Measurements from ENCODE around the gene RAB3C.

RAB3C gene

DNA sequence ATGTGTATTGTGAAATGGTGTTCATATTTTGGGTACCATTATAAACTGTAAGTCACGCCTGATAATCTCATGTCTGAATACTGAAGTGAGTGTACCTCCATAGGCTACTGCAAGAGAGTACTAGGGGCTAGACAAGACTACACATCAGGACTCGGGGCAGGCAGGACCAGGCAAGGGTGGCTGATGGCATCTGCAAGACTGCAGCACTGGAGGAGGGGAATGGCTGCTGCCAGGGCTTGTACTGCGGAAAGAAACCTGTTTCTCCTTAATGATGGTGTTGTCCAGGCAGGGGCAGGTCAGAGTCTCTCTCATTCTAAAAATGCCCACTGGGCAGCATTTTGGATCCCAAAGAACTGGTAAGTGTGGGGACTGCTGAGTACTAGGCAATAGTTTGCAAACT is 172.5 kb downstream of the RAB3C start:
- DNase-seq (ENCODE audit: low read depth) = no peak
- H3K4me3 ChIP-seq (ENCODE audit: low read depth, low read length) = no peak overlapping the region

GRCh38 chr5:58759745-58760144 is 176.9 kb downstream of the RAB3C start:
- no peak for DNase-seq (ENCODE audit: low read depth)
- H3K4me3 ChIP-seq (ENCODE audit: low read depth, low read length) = no peak overlapping the region

DNA sequence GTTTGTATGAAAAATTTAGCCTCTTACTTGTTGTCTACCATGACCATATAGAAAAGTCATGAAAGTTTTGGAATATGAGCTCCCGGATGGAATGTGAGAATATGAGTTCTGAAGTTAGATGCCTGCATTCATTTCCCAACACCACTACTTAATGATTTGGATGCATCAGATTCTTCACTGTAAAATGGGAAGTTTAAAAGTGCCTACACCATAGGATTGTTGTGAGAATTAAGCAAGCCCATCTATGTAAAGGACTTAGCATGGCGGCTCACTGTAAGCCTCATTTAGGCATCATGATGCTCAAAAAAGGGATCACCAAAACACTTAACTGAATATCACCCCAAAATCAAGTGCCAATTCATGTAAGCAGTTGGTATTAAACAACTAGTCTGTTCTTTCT is 177.3 kb downstream of the RAB3C start:
- no peak for DNase-seq (ENCODE audit: low read depth)
- H3K4me3 ChIP-seq (ENCODE audit: low read depth, low read length) = no peak overlapping the region

- no peak for DNase-seq (ENCODE audit: low read depth)
- H3K4me3 ChIP-seq (ENCODE audit: low read depth, low read length) = no peak overlapping the region
These were observed 178.5 kb downstream of the RAB3C start for GRCh38 chr5:58761407-58761806.

GRCh38 chr5:58763390-58763789 is 180.5 kb downstream of the RAB3C start:
- no peak for DNase-seq (ENCODE audit: low read depth)
- H3K4me3 ChIP-seq (ENCODE audit: low read depth, low read length) = no peak overlapping the region

- H3K4me3 ChIP-seq (ENCODE audit: low read depth, low read length) = no peak overlapping the region
- DNase-seq (ENCODE audit: low read depth) = no peak
These were observed 181.3 kb downstream of the RAB3C start for GRCh38 chr5:58764199-58764598.

DNA sequence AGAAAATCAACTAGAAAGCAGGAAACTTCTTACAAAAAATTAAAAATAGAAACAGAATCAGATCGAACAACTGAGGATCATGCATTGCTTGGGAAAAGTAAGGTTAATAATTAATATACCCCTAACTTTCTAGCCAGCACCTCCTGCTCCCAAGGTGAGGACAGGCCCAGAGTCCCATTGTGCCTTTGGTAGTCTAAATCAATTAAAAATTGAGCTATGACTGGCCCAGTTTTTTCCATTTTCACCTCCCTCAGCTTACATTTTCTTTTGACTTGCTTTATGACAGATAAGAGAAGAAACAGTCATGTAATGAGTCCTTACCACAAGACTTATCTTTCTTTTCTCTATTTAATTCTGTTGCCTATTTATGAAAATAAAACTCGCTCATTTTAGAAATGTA is 182.2 kb downstream of the RAB3C start:
- DNase-seq (ENCODE audit: low read depth) = no peak

DNA sequence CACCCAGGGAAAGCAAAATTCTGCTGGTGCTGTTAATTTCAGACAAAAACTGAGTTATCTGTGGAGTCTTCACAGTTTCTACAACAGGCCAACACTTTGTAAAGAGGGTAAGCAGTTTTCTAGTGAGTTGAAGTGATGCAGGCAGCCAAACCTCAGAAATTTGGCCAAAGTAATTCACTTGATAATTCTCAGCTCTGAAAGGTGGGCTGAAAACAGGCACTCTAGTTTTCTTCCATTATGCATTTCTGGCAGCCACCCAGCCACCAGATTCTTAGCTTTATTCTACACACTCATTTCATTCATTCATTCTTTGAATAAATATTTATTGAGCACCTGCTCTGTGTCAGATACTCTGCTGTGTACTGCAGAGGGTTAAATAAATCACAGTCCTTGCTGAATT is 184.2 kb downstream of the RAB3C start:
- DNase-seq (ENCODE audit: low read depth) = no peak
- H3K4me3 ChIP-seq (ENCODE audit: low read depth, low read length) = no peak overlapping the region

More for the DNA sequence above, 182.2 kb downstream of the RAB3C start:
- H3K4me3 ChIP-seq (ENCODE audit: low read depth, low read length) = no peak overlapping the region

DNA sequence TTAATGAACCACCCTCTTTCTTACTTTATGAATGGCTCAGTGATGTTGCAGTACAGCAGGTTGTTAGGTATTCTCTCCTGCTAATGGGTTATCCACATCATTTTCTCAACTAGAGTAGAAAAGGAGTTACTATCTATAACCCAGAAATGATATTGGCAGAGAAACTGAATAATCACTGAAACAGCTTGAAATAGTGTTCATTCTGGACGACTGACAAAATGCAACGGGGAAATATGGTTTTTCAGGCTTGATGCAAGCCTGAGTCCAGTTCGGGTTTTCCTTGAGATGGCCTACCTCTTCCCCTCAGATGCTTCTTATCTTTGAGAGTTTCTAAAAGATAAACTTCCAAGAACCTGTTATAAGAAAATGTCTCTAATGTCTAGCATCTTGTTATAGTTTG is 187.3 kb downstream of the RAB3C start:
- DNase-seq (ENCODE audit: low read depth) = no peak
- no peak overlapping the region for H3K4me3 ChIP-seq (ENCODE audit: low read depth, low read length)

- H3K4me3 ChIP-seq (ENCODE audit: low read depth, low read length) = no peak overlapping the region
- DNase-seq (ENCODE audit: low read depth) = no peak
These were observed 188.9 kb downstream of the RAB3C start for GRCh38 chr5:58771796-58772195.

- no peak for DNase-seq (ENCODE audit: low read depth)
- no peak overlapping the region for H3K4me3 ChIP-seq (ENCODE audit: low read depth, low read length)
These were observed 191.0 kb downstream of the RAB3C start for GRCh38 chr5:58773744-58774441.

GRCh38 chr5:58774937-58775336 is 192.1 kb downstream of the RAB3C start:
- no peak overlapping the region for H3K4me3 ChIP-seq (ENCODE audit: low read depth, low read length)
- no peak for DNase-seq (ENCODE audit: low read depth)

DNA sequence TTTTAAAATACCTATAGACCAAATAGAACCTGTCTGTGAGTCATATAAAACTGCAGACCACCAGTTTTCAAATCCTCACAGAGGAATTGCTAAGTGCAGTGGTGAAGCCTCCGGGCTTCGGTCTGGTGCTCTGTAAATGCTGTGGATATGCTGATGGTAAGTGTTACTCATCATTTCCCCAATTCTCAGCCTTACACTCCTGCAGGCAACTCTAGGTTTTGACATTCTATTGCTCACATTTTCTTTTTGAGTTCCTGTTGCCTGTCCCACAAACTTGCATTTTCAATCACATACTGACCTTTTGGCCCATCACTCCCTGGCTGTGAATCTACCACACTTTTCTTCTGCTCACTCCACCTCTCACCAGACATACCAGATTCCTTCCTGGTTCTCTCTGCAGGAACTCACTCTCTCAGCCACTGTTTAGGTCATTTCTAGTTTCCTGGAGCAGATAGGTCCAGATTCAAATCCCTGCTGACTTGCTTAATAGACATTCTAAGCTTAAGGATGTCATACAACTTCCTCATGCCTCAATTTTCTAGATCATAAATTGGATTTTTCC is 192.9 kb downstream of the RAB3C start:
- no peak overlapping the region for H3K4me3 ChIP-seq (ENCODE audit: low read depth, low read length)
- DNase-seq (ENCODE audit: low read depth) = no peak

- no peak overlapping the region for H3K4me3 ChIP-seq (ENCODE audit: low read depth, low read length)
These were observed 193.7 kb downstream of the RAB3C start for GRCh38 chr5:58776559-58776958.

GRCh38 chr5:58778888-58779287 is 196.0 kb downstream of the RAB3C start:
- no peak overlapping the region for H3K4me3 ChIP-seq (ENCODE audit: low read depth, low read length)
- no peak for DNase-seq (ENCODE audit: low read depth)

More at GRCh38 chr5:58776559-58776958, 193.7 kb downstream of the RAB3C start:
- no peak for DNase-seq (ENCODE audit: low read depth)

DNA sequence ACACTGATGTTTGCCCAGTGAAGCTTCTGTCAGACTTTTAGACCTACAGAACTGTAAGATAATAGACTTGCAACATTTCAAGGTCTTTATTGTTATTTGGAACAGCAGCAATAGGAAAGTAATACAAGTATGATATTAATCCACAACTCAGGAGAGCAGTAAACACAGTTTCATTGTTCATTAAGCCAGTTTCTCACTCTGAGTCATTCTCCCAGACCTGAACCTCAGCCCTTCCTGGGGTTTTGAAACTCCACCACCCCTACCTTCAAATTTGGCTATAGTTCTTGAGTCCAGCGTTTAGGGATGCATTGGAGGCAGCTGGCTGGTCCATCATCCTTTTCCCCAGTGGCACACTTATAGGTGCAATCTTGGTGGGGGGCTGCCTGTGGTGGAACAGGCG is 203.2 kb downstream of the RAB3C start:
- no peak overlapping the region for H3K4me3 ChIP-seq (ENCODE audit: low read depth, low read length)
- no peak for DNase-seq (ENCODE audit: low read depth)

- no peak for DNase-seq (ENCODE audit: low read depth)
- H3K4me3 ChIP-seq (ENCODE audit: low read depth, low read length) = no peak overlapping the region
These were observed 203.9 kb downstream of the RAB3C start for GRCh38 chr5:58786711-58787303.

DNA sequence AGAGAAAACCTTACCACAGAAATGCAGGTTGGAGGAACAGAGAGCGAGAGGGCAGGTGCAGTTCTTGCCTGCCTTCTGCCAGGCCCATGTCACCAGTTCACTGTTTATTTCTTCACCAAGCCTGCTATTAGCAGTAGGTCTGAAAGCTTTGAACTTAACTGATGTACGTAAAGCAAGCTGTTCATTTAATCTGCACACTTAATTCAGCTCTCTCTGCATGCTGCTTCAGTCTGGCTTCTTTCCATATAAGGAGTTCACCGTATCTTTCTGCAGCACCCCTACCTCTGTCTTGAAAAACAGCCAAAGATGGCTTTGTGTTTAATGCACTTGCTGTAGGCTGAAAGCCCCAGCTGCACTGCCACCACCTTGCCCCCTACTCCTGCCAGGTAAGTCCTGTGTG is 205.1 kb downstream of the RAB3C start:
- no peak overlapping the region for H3K4me3 ChIP-seq (ENCODE audit: low read depth, low read length)
- no peak for DNase-seq (ENCODE audit: low read depth)

GRCh38 chr5:58793888-58794657 is 211.2 kb downstream of the RAB3C start:
- DNase-seq (ENCODE audit: low read depth) = no peak
- no peak overlapping the region for H3K4me3 ChIP-seq (ENCODE audit: low read depth, low read length)

DNA sequence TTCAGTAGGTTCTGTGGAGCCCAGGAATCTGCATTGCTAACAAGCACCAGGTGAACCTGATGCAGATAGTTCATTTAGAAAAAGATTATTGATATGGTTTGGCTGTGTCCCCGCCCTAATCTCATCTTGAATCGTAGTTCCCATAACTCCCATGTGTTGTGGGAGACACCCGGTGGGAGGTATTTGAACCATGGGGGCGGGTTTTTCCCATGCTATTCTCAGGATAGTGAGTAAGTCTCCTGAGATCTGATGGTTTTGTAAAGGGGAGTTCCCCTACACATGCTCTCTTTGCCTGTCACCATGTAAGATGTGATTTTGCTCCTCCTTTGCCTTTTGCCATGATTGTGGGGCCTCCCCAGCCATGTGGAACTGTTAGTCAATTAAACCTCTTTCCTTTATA is 212.0 kb downstream of the RAB3C start:
- DNase-seq (ENCODE audit: low read depth) = no peak

More for the DNA sequence above, 212.0 kb downstream of the RAB3C start:
- no peak overlapping the region for H3K4me3 ChIP-seq (ENCODE audit: low read depth, low read length)

Data from skeletal muscle cell (primary cell).